Sciatic nerve (tissue), 2 donors: Measurements from ENCODE around the gene VWCE. TPM values are rescaled to one million over a fixed set of nuclear protein-coding genes. Genes with fewer than 3 reads are reported as not detected.
A peak's percentile ranks its signal among the peaks of the same experiment; 100 is the strongest.
"Not testable (repeated sequence)": the region's sequence is repeated elsewhere in the genome, so short reads cannot be mapped to it uniquely, and the experiment has no call there.

ENCODE experiments used
- ATAC-seq: fragments of 200-7000 bp; cut with Tn5 transposase; one replicate; pipeline ENCODE4 v1.9.1; 2020; ENCODE audit warnings: mild to moderate bottlenecking, moderate library complexity
- DNase-seq: peaks from one replicate; pipeline ENCODE4 v3.0.0-alpha.2; 2020; ENCODE audit warnings: low spot score
- intact Hi-C: fragments of 100-400 bp; cut with DNase I; formaldehyde crosslinking; loops from one replicate; pipeline ENCODE4 v1.14.2; 2022
- total RNA-seq: library from RNA; stranded (reverse); fragmentation: NEBNext Ultra II Directional; extraction: Animal tissue kit (Norgen Biotek cat#: 25700); gene quantifications from one replicate; pipeline ENCODE4 v1.2.1, GENCODE V29; 2021
- donor health status: DM: no; HTN: no; CAD: no.
- donor health status: DM: no; HTN: no; CAD: no.

VWCE gene
- total RNA-seq, 1 donor from 2014 or later: 3.6 TPM

- intact Hi-C loops: no loop called here
Measured at GRCh38 chr11:61266602-61267001, 28.5 kb downstream of the VWCE start.

DNA sequence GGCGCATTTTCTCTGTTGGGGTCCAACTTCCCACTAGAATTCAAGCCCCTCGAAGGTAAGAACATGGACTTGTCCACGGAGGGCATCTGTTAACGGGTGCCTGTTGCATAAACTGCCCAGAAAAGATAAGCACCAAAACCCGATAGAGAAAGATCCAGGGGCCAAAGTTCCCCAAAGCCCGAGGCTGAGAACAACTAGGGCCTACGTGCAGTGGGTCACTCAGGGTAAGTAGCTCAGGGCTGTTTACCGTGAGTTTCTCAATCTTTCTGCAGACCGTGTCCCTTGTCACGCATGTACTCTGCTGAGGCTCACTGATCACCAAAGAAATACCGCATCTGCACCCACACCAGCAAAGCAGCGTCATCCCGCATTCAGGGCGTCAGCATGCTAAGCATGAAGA lies 29.8 kb downstream of the VWCE start:
- ATAC-seq (no peak), DNase-seq (no peak)
- intact Hi-C loops: no loop called here

More at GRCh38 chr11:61266602-61267001, 28.5 kb downstream of the VWCE start:
- DNase-seq (no peak), ATAC-seq (no peak)

DNA sequence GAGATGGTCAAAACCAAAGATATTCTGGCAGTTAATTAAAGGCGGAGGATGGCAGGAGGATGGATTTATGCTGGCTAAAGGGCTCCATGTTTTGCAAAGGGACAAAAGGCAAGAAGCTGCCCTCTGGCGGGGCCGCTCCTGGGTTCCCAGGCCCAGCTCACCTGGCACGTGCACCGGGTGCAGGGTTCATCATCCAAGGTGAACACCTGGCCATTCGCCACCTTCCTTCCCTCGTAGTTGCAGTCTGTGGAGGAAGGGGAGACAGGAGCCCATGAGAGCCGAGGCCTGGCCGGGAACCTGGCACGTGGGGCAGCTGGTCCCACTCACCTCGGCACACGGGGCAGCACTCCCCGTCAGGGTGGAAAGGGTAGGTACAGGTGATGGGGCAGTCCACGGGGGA lies 30.3 kb downstream of the VWCE start:
- DNase-seq (no peak), ATAC-seq (no peak)
- intact Hi-C loops: no loop called here

DNA sequence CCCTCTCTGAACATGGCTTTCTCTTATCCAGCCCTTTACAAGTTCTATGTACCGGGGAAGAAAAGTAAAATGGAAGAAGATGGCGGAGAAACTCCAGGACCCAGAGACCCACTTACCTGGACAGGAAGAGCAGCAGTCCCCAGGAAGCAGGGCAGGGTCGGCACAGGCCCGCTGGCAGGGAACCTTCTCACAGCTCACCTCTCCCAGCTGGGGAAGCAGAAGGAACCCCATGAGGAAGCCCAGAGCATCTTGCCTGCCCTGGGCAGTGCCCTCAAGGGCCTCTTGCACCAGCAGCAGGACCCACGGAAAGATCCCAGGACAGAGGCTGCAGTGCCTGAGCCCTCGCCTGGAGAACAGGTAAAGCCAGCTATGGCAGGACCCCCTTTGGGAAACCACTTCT lies 30.7 kb downstream of the VWCE start:
- DNase-seq (no peak), ATAC-seq (no peak)
- intact Hi-C loops: no loop called here

DNA sequence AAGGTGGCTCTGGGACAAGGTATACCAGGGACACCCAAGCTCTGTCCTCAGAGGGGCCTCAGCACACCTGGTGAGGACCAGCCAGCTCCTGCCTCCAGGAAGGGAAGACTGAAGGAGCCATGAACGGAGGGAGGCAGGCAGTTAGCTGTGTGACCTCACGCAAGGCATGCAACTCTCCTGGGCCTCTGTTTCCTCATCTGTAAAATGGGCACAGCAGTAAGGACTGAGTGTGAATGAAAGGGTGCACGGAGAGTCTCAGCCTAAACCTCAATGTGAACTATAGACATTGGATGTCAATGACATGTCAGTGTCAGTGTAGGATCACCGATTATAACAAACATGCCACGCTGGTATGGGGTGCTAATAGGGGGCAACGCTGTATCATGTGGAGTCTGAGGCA lies 35.8 kb downstream of the VWCE start:
- intact Hi-C loops: no loop called here
- DNase-seq (no peak), ATAC-seq (no peak)

DNA sequence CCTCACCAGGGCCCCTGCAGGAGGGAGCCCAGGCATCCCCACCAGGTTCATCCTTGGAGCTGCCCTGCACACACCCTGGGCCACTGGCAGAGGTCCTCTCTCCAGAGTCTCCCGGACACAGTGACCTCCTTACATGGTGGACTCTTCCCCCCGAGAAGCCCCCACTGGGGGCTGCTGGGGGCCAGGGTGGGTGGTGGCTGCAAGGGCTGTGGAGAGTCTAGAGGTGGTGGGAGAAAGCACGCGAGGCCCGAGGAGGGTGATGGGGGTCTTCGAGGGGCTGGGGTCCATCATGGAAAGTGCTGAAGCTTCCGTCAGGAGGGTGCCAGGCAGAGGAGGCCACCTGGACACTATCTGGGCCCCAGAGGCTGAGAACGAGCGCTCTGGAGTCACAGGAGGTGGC lies 36.6 kb downstream of the VWCE start:
- DNase-seq: no peak
- no peak for ATAC-seq
- intact Hi-C loops: no loop called here

- DNase-seq: no peak
- intact Hi-C loops: no loop called here
- ATAC-seq: peak; percentile 39
Measured at GRCh38 chr11:61256710-61257482, 38.2 kb downstream of the VWCE start.

- ATAC-seq (peak; percentile 46), DNase-seq (peak; percentile 72)
- intact Hi-C loops: no loop called here
Measured at GRCh38 chr11:61254403-61255025, 40.6 kb downstream of the VWCE start.

- intact Hi-C loops: not testable (repeated sequence)
Measured at GRCh38 chr11:61252332-61252731, 42.8 kb downstream of the VWCE start.

GRCh38 chr11:61250796-61251765 lies 44.0 kb downstream of the VWCE start:
- intact Hi-C loops: not testable (repeated sequence)
- ATAC-seq: peak; percentile 91
- DNase-seq: peak; percentile 75

More at GRCh38 chr11:61252332-61252731, 42.8 kb downstream of the VWCE start:
- not testable (repeated sequence) for DNase-seq, ATAC-seq

- intact Hi-C loops, ATAC-seq, DNase-seq: not testable (repeated sequence)
Measured at GRCh38 chr11:61249201-61249600, 45.9 kb downstream of the VWCE start.

GRCh38 chr11:61248071-61248470 lies 47.0 kb downstream of the VWCE start:
- intact Hi-C loops, ATAC-seq, DNase-seq: not testable (repeated sequence)

DNA sequence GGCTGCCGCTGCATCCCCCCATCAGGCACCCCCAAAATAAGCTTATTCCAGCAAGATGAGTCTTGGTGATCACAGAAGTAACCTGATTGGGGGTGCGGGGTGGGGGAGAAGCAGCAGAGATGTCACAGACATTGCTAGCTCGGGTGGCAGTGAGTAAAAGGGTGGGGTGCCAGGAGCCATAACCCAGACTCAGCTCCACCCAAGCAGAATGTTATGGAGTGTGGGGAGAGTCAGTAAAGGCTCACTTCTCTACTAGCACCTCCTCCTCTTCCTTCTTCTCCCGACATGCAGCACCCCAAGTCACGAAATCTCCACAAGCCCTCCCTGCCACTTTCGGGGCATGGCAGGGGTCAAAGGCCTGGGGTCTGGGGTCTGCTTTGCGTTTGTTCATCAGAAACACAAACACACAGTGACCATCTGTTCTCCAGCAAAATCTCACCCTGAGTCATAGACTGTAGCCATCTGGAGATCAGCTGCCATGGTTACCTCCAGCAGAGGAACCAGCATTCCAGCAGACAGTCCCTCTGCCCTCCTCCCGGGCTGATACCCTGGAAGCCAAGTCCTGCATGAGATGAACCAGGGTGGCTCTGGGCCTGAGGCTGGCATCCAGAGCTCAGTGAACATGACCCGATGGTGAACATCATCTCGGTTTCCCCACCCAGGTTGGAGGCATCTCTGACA lies 49.7 kb downstream of the VWCE start:
- intact Hi-C loops, ATAC-seq, DNase-seq: not testable (repeated sequence)

DNA sequence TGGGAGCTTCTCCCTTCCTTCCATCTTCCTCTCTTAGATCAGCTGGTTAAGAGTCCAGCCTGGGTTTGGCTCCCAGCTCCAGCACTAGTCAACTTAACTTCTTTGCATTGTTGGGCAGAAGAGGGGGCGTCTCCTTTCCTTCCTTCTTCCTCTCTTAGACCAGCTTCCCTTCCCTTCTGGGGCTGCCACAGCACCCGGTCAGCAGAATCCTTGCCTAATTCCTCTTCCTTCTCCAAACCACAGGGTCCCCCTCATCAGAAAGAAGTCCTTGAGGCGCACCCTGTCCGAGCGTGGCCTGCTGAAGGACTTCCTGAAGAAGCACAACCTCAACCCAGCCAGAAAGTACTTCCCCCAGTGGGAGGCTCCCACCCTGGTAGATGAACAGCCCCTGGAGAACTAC lies 53.6 kb downstream of the VWCE start:
- ATAC-seq: peak; percentile 56
- intact Hi-C loops, DNase-seq: not testable (repeated sequence)

GRCh38 chr11:61240875-61241274 lies 54.2 kb downstream of the VWCE start, which contains the start of gene PGA5:
TSS of gene PGA5 (plus strand) at chr11:61241175. CDS start at chr11:61241227, 52 bp downstream.
- DNase-seq, intact Hi-C loops, ATAC-seq: not testable (repeated sequence)

GRCh38 chr11:61240288-61240687 lies 54.8 kb downstream of the VWCE start:
- ATAC-seq, intact Hi-C loops, DNase-seq: not testable (repeated sequence)

GRCh38 chr11:61237130-61237529 lies 58.0 kb downstream of the VWCE start:
- intact Hi-C loops, ATAC-seq, DNase-seq: not testable (repeated sequence)

- DNase-seq, intact Hi-C loops, ATAC-seq: not testable (repeated sequence)
Measured at GRCh38 chr11:61232548-61233145, 62.5 kb downstream of the VWCE start.
